HepG2 (cell line): ENCODE measurements around the gene RAB3B. TPM values are rescaled to one million over a fixed set of nuclear protein-coding genes. Genes with fewer than 3 reads are reported as not detected.
A peak's percentile ranks its signal among the peaks of the same experiment; 100 is the strongest.

ENCODE experiments used
- CREB1 ChIP-seq, 2 experiments: fragments of 450-650 bp in 1 of 2; IDR thresholded peaks; 2 replicates each; pipeline ENCODE4 v1.6.1; 2016 to 2017; ENCODE audit warnings: control low read depth in 1 of 2, mild to moderate bottlenecking in 1 of 2, missing compliant biosample characterization in 1 of 2, missing genetic modification characterization in 1 of 2
- EP300 ChIP-seq, 3 experiments: sonication (generic) in 1 of 3; formaldehyde crosslinking in 1 of 3; IDR thresholded peaks; 2 replicates each; pipeline versions ENCODE4 v1.5.1 to v1.6.1; 2011 to 2020; ENCODE audit warnings: low read depth in 2 of 3, low read length in 2 of 3, borderline replicate concordance in 1 of 3, improper control_type of control experiment in 1 of 3, mild to moderate bottlenecking in 1 of 3, missing genetic modification reagents in 1 of 3, moderate library complexity in 1 of 3
- FOSL2 ChIP-seq: sonication (generic); formaldehyde crosslinking; IDR thresholded peaks from 2 replicates; pipeline ENCODE4 v1.4.0; 2020; ENCODE audit warnings: missing genetic modification reagents
- FOXA3 ChIP-seq: IDR thresholded peaks from 2 replicates; pipeline ENCODE4 v1.6.1; 2016; ENCODE audit warnings: missing genetic modification reagents, missing compliant biosample characterization
- HDAC2 ChIP-seq: sonication (generic); formaldehyde crosslinking; IDR thresholded peaks from 2 replicates; pipeline ENCODE4 v1.4.0; 2020; ENCODE audit warnings: missing genetic modification reagents
- HMG20A ChIP-seq: IDR thresholded peaks from 2 replicates; pipeline ENCODE4 v1.6.1; 2016; ENCODE audit warnings: borderline replicate concordance
- HNF4A ChIP-seq: sonication (generic); formaldehyde crosslinking; IDR thresholded peaks from 2 replicates; pipeline ENCODE4 v1.4.0; 2020; ENCODE audit warnings: missing genetic modification reagents
- MEIS1 ChIP-seq: sonication (generic); formaldehyde crosslinking; IDR thresholded peaks from 2 replicates; pipeline ENCODE4 v1.9.0; 2021; ENCODE audit warnings: mild to moderate bottlenecking, missing genetic modification reagents, moderate library complexity, borderline replicate concordance
- MTF1 ChIP-seq: sonication (generic); formaldehyde crosslinking; IDR thresholded peaks from 2 replicates; pipeline ENCODE4 v1.5.0; 2020; ENCODE audit warnings: missing genetic modification reagents
- NFIB ChIP-seq: sonication (generic); formaldehyde crosslinking; IDR thresholded peaks from 2 replicates; pipeline ENCODE4 v1.9.0; 2021; ENCODE audit warnings: missing genetic modification reagents, mild to moderate bottlenecking, borderline replicate concordance
- PHF21A ChIP-seq: sonication (generic); formaldehyde crosslinking; IDR thresholded peaks from 2 replicates; pipeline ENCODE4 v1.5.0; 2020; ENCODE audit warnings: mild to moderate bottlenecking, missing genetic modification reagents
- RXRB ChIP-seq: IDR thresholded peaks from 2 replicates; pipeline ENCODE4 v1.6.1; 2016; ENCODE audit warnings: borderline replicate concordance, missing genetic modification reagents, missing compliant biosample characterization
- SKI ChIP-seq: fragments of 450-650 bp; IDR thresholded peaks from one replicate; pipeline ENCODE4 v1.6.1; 2018; ENCODE audit warnings: mild to moderate bottlenecking; ENCODE audit not compliant: partially characterized antibody
- SOX13 ChIP-seq, 3 experiments: fragments of 450-650 bp in 1 of 3; sonication (generic) in 1 of 3; formaldehyde crosslinking in 1 of 3; IDR thresholded peaks in 2 of 3; conservative IDR thresholded peaks in 1 of 3; 2 replicates each; pipeline versions ENCODE4 v1.5.0 to v1.6.1; 2016 to 2020; ENCODE audit warnings: antibody characterized with exemption in 1 of 3, mild to moderate bottlenecking in 1 of 3, missing compliant biosample characterization in 1 of 3, missing genetic modification reagents in 1 of 3, moderate library complexity in 1 of 3
- ZBTB21 ChIP-seq: sonication (generic); formaldehyde crosslinking; IDR thresholded peaks from 2 replicates; pipeline ENCODE4 v1.4.0; 2020; ENCODE audit warnings: missing genetic modification reagents
- ZNF337 ChIP-seq: sonication (generic); formaldehyde crosslinking; IDR thresholded peaks from 2 replicates; pipeline ENCODE4 v1.5.1; 2020; ENCODE audit warnings: missing genetic modification reagents, low read depth, mild to moderate bottlenecking, borderline replicate concordance
- ZNF501 ChIP-seq: sonication (generic); formaldehyde crosslinking; IDR thresholded peaks from 2 replicates; pipeline ENCODE4 v1.5.1; 2020; ENCODE audit warnings: mild to moderate bottlenecking, moderate library complexity, missing genetic modification reagents
- ZNF562 ChIP-seq: sonication (generic); formaldehyde crosslinking; IDR thresholded peaks from 2 replicates; pipeline ENCODE4 v1.8.0; 2022; ENCODE audit warnings: missing genetic modification reagents, borderline replicate concordance
- ZNF792 ChIP-seq: IDR thresholded peaks from 2 replicates; pipeline ENCODE4 v1.6.1; 2016
- polyA plus RNA-seq, 8 experiments: library from polyadenylated mRNA; depleted of rRNA in 3 of 8; stranded (reverse) in 7 of 8; unstranded in 1 of 8; fragments of >200 nt; fragmentation: Illumina TruSeq in 4 of 8; extraction: Trizol in 4 of 8; gene quantifications; 2 replicates each; pipeline versions ENCODE4 v1.2.1 to v1.2.3, GENCODE V29; 2011 to 2016; ENCODE audit warnings: low read depth in 4 of 8, missing spikeins in 1 of 8, mixed read lengths in 1 of 8; ENCODE audit not compliant: insufficient read depth in 1 of 8
- total RNA-seq, 5 experiments: library from RNA; depleted of rRNA; stranded (reverse); fragments of >200 nt; fragmentation: Illumina TruSeq; extraction: Trizol; gene quantifications; 2 replicates each; pipeline ENCODE4 v1.2.3, GENCODE V29; 2016; ENCODE audit warnings: low read depth in 1 of 5
- TF ChIP-seq, protein P1 (sequence below): sonication (generic); formaldehyde crosslinking; IDR thresholded peaks from 2 replicates; pipeline ENCODE4 v1.5.0; 2020; ENCODE audit warnings: mild to moderate bottlenecking, missing genetic modification reagents
- TF ChIP-seq, protein P2 (sequence below): IDR thresholded peaks from 2 replicates; pipeline ENCODE4 v1.6.1; 2012; ENCODE audit warnings: low read depth, low read length, improper control_type of control experiment
- TF ChIP-seq, protein P3 (sequence below): IDR thresholded peaks from 2 replicates; pipeline ENCODE4 v1.6.1; 2018; ENCODE audit warnings: missing genetic modification reagents, mild to moderate bottlenecking, missing compliant biosample characterization

The RAB3B gene
- total and polyA plus RNA-seq, 2 of the 13 experiments (the other 11 are each of a cell fraction or from before 2014, with no cell fraction given), result 1.0 to 1.2 TPM

DNA sequence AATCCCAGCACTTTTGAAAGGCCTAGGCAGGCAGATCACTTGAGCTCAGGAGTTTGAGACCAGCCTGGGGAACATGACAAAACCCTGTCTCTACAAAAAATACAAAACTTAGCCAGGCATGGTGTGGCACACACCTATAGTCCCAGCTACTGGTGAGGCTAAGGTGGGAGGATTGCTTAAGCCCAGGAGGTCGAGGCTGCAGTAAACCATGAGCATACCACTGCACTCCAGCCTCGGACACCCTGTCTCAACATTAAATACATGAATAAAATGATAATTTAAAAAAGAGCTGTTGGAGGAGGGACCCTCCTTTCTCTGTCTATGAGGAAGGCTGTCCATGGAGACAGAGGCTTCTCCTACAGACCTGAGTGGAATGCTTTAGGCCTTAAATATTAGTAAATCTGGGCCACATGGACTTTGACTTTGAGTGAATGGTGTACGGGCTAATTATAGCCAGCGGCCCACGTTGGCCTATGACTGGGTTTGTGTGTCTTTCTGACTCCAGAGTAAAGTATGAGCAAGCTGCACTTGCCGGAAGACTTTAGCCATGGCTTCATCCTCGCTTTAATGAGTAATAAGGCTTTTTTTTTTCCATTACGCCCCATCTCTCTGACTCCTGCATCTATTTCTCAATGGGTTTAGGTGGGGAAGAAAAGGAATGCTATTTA, 21.3 kb downstream of the RAB3B start (continued):
- TF ChIP-seq, protein P1, sequence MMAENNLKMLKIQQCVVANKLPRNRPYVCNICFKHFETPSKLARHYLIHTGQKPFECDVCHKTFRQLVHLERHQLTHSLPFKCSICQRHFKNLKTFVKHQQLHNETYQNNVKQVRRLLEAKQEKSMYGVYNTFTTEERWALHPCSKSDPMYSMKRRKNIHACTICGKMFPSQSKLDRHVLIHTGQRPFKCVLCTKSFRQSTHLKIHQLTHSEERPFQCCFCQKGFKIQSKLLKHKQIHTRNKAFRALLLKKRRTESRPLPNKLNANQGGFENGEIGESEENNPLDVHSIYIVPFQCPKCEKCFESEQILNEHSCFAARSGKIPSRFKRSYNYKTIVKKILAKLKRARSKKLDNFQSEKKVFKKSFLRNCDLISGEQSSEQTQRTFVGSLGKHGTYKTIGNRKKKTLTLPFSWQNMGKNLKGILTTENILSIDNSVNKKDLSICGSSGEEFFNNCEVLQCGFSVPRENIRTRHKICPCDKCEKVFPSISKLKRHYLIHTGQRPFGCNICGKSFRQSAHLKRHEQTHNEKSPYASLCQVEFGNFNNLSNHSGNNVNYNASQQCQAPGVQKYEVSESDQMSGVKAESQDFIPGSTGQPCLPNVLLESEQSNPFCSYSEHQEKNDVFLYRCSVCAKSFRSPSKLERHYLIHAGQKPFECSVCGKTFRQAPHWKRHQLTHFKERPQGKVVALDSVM, result peak; percentile 54; the same call in 1 of the 2 replicates
- TF ChIP-seq CREB1 (IDR thresholded peaks at IDR 0.05) (peak; percentile 36; the same call in 1 of the 2 replicates), CREB1 (CRISPR knock-in tag; IDR thresholded peaks at IDR 0.05) (no peak), MEIS1 (CRISPR knock-in tag) (0 out of 2 replicates have a peak, but pooled peaks have one; percentile 28), SKI (peak; percentile 13), ZNF501 (CRISPR knock-in tag) (0 out of 2 replicates have a peak, but pooled peaks have one; percentile 46), FOXA3 (CRISPR knock-in tag) (0 out of 2 replicates have a peak, but pooled peaks have one; percentile 44), SOX13 (IDR thresholded peaks at IDR 0.05) (no peak), SOX13 (CRISPR knock-in tag; conservative IDR thresholded peaks at IDR 0.05 in 1 of 2, IDR thresholded peaks at IDR 0.05 in 1 of 2) (peak in 1 of 2 experiments; percentile 57; a peak in 2 of 4 replicates), ZNF792 (CRISPR knock-in tag) (0 out of 2 replicates have a peak, but pooled peaks have one; percentile 32), MTF1 (no peak), HDAC2 (CRISPR knock-in tag) (peak; percentile 56), ZBTB21 (peak; percentile 48; the same call in 1 of the 2 replicates), EP300 (IDR thresholded peaks at IDR 0.05; ENCODE audit: low read depth in 2 of 2, low read length in 2 of 2) (peak; percentile 39 to 55; a peak in 3 of 4 replicates), EP300 (CRISPR knock-in tag; IDR thresholded peaks at IDR 0.05; ENCODE audit: borderline replicate concordance) (no peak; the same call in 1 of the 2 replicates), HNF4A (CRISPR knock-in tag) (peak; percentile 78), HMG20A (CRISPR knock-in tag) (peak; percentile 64; the same call in 1 of the 2 replicates), PHF21A (peak; percentile 91), RXRB (CRISPR knock-in tag) (peak; percentile 24; the same call in 1 of the 2 replicates), FOSL2 (CRISPR knock-in tag) (peak; percentile 82), ZNF562 (no peak), NFIB (CRISPR knock-in tag) (no peak), ZNF337 (no peak)
- TF ChIP-seq, protein P2, sequence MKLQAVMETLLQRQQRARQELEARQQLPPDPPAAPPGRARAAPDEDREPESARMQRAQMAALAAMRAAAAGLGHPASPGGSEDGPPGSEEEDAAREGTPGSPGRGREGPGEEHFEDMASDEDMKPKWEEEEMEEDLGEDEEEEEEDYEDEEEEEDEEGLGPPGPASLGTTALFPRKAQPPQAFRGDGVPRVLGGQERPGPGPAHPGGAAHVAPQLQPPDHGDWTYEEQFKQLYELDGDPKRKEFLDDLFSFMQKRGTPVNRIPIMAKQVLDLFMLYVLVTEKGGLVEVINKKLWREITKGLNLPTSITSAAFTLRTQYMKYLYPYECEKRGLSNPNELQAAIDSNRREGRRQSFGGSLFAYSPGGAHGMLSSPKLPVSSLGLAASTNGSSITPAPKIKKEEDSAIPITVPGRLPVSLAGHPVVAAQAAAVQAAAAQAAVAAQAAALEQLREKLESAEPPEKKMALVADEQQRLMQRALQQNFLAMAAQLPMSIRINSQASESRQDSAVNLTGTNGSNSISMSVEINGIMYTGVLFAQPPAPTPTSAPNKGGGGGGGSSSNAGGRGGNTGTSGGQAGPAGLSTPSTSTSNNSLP, result peak; percentile 78
- TF ChIP-seq, protein P3, sequence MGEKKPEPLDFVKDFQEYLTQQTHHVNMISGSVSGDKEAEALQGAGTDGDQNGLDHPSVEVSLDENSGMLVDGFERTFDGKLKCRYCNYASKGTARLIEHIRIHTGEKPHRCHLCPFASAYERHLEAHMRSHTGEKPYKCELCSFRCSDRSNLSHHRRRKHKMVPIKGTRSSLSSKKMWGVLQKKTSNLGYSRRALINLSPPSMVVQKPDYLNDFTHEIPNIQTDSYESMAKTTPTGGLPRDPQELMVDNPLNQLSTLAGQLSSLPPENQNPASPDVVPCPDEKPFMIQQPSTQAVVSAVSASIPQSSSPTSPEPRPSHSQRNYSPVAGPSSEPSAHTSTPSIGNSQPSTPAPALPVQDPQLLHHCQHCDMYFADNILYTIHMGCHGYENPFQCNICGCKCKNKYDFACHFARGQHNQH (CRISPR knock-in tag), result 0 out of 2 replicates have a peak, but pooled peaks have one; percentile 51
